ENCODE measurements around the gene C2CD2. TPM values are rescaled to one million over a fixed set of nuclear protein-coding genes. Genes with fewer than 3 reads are reported as not detected.

C2CD2 gene
- total RNA-seq, 2 experiments from 2014 or later: 6.2 to 7.1 TPM

DNA sequence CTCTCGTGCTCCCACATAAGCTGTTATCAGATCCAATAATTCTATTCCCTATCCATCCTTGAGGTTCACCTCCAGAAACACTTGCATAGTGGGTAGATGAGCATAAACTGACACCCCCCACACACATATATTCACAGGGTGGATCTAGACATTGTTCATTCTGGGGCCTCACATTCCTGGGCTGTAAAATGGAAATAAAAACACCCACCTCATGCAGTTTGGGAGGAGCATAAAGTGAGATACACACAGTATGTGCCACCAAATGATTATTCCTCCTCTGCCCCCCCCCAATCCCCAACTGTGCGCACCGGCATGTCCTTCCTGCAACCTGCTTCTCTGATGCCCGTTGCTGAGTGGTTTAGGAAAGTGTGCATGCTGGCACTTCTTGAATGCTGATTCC lies 92.6 kb downstream of the C2CD2 start:
- Mint-ChIP-seq H3K9me3 (no peaks in the 10 kb centered on the region), H3K4me3 (no peak overlapping the region), H3K4me1 (ENCODE audit: low read depth) (peaks cover 25% of the 10 kb centered on the region), H3K36me3 (ENCODE audit: low read depth) (peaks cover 8% of the 10 kb centered on the region), H3K27ac (no peak overlapping the region), H3K27me3 (no peaks in the 10 kb centered on the region)
- no peak for DNase-seq
- ChIA-PET CTCF (no interaction called here), POLR2A (no interaction called here)
- TF ChIP-seq CTCF (IDR thresholded peaks at IDR 0.05): no peak
- intact Hi-C loops (cut with micrococcal nuclease): no loop called here
- ATAC-seq: no peak

GRCh38 chr21:41859297-41859980 lies 94.4 kb downstream of the C2CD2 start:
- Mint-ChIP-seq H3K4me3 (no peak overlapping the region), H3K4me1 (ENCODE audit: low read depth) (peaks cover 9% of the 10 kb centered on the region), H3K27ac (no peak overlapping the region), H3K36me3 (ENCODE audit: low read depth) (peaks cover 14% of the 10 kb centered on the region), H3K9me3 (no peaks in the 10 kb centered on the region), H3K27me3 (no peaks in the 10 kb centered on the region)
- ATAC-seq: no peak
- POLR2A ChIA-PET: interaction anchor here (1.0 kb wide), 1 partner anchor 20 kb away, joined by 3 read pairs; no protein-coding TSS in a partner anchor
- no peak for DNase-seq
- CTCF ChIA-PET: interaction anchor here (1.2 kb wide), 1 partner anchor 258 kb away, joined by 3 read pairs; no protein-coding TSS in a partner anchor
- intact Hi-C loops (cut with micrococcal nuclease): no loop called here
- no peak for TF ChIP-seq CTCF (IDR thresholded peaks at IDR 0.05)

GRCh38 chr21:41858466-41859296 lies 95.1 kb downstream of the C2CD2 start:
- H3K27me3 Mint-ChIP-seq: no peaks in the 10 kb centered on the region
- POLR2A ChIA-PET: no interaction called here
- H3K36me3 Mint-ChIP-seq (ENCODE audit: low read depth): peaks cover 21% of the 10 kb centered on the region
- ATAC-seq (no peak), DNase-seq (no peak)
- peaks cover 7% of the 10 kb centered on the region for H3K4me1 Mint-ChIP-seq (ENCODE audit: low read depth)
- no peaks in the 10 kb centered on the region for H3K9me3 Mint-ChIP-seq
- intact Hi-C loops (cut with micrococcal nuclease): no loop called here
- no peak overlapping the region for H3K4me3 Mint-ChIP-seq
- CTCF ChIA-PET: interaction anchor here (1.2 kb wide), 1 partner anchor 259 kb away, joined by 3 read pairs; no protein-coding TSS in a partner anchor
- TF ChIP-seq CTCF (IDR thresholded peaks at IDR 0.05): no peak
- no peak overlapping the region for H3K27ac Mint-ChIP-seq

DNA sequence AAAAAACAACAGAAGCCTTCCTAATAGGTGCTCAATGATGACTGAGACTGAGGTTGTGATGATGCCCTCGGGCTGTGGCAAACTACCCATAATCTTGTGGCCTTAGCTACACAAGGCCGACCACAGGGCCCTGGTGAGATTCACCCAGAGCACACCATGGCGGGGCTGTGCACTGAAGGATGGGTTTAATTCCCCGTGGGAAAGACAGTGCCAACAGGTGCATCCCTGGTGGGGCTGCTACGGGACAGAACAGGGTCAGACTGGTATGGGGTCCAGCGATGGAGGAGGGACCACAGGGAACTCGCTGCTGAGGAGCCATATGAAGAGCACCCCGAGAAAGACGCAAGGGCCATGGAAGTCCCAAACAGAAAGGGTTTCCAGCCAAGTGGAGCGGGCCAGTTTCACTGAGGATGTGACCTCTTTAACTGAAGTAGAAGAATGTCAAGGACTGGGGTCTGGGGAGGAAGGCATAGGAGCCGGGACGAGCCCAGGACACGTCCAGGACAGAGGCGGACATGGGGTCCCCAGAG lies 96.0 kb downstream of the C2CD2 start:
- Mint-ChIP-seq H3K36me3 (ENCODE audit: low read depth) (peaks cover 21% of the 10 kb centered on the region), H3K9me3 (no peaks in the 10 kb centered on the region), H3K27me3 (no peaks in the 10 kb centered on the region), H3K4me3 (no peak overlapping the region), H3K27ac (no peak overlapping the region), H3K4me1 (ENCODE audit: low read depth) (peaks cover 2% of the 10 kb centered on the region)
- DNase-seq (no peak), ATAC-seq (no peak)
- intact Hi-C loops (cut with micrococcal nuclease): no loop called here
- ChIA-PET POLR2A (no interaction called here), CTCF (interaction anchor here (0.8 kb wide), 1 partner anchor 42 kb away, joined by 3 read pairs; no protein-coding TSS in a partner anchor)
- no peak for TF ChIP-seq CTCF (IDR thresholded peaks at IDR 0.05)
